Stomach (tissue), 4 donors: ENCODE measurements around the gene PPP1R3G.

Source experiments
- CTCF ChIP-seq, 7 experiments: fragments of 450-650 bp in 4 of 7; fragments of 200-600 bp in 3 of 7; sonication (generic) in 3 of 7; IDR thresholded peaks; one replicate each; pipeline ENCODE4 v1.5.1; 2016 to 2019; ENCODE audit warnings: antibody characterized with exemption in 7 of 7, control low read depth in 2 of 7, mild to moderate bottlenecking in 1 of 7
- POLR2A ChIP-seq, 4 donors: fragments of 450-650 bp; IDR thresholded peaks; one replicate each; pipeline ENCODE4 v1.6.1; 2016; ENCODE audit warnings: antibody characterized with exemption in 4 of 4, control low read depth in 2 of 4, mild to moderate bottlenecking in 1 of 4, moderate library complexity in 1 of 4

DNA sequence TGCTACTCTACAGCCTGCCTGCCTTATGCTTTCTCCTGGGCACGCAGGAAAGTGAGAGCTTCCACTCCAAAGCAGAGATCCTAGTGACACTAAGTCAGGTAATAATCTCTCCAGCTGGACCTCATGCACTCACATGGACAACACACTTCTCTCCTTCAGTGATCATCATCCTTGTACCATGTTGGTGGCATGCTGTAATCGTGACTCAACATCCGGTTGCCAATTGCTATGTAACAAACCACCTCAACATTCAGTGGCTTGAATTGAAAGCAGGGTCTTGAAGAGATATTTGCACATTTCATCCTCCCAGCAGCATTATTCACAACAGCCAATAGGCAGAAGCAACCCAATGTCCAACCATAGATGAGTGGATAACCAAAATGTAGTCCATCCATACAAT, 40.3 kb upstream of the PPP1R3G start:
- no peak for TF ChIP-seq CTCF (IDR thresholded peaks at IDR 0.05)
- TF ChIP-seq POLR2A (IDR thresholded peaks at IDR 0.05): no peak
